ENCODE results near the gene C11orf71.

C11orf71 gene

DNA sequence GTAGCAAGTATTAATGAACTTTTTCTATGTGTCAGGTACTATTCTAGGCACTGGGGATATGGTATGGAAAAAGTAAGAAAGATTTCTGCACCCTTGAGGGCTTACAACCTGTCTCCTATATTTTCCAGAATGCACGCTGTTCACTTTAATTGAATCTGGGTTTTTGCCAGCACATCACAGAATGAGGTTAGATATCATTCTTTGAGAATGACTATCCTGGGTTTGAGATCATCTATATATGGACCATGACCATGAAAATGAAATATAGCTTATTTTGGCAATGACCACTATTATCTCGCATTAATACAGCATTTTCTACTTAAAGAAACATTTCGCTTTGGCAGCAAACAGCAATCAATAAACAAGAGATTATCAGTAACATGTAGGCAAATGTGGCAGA, 46.9 kb downstream of the C11orf71 start:
- DNase-seq, result no peak

DNA sequence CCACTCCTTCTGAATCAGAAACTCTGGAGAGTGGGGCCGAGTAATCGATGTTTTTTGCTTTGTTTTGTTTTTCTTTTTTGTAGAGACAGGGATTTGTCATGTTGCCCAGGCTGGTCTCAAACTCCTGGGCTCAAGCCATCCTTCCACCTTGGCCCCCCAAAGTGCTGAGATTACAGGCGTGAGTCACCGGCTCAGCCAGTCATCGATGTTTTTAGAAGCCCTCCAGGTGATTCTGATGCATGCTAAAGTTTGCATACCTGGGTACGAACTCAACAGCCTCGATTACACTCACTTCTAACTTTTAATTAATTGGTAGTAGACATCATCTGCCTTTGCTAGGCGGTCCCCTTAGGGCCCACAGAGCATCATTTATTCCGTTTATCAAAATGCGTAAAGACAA, 50.3 kb downstream of the C11orf71 start:
- no peak for DNase-seq
